Right lobe of liver (tissue), 6 donors: ENCODE data around the gene SAMD4A. TPM values are rescaled to one million over a fixed set of nuclear protein-coding genes. Genes with fewer than 3 reads are reported as not detected.

Experiments
- ATAC-seq, 4 donors: fragments of 200-7000 bp; cut with Tn5 transposase; one replicate each; pipeline ENCODE4 v1.9.1; 2020; ENCODE audit warnings: mild to moderate bottlenecking in 4 of 4, moderate library complexity in 4 of 4
- DNase-seq, 3 donors: peaks; one replicate each; pipeline ENCODE4 v3.0.0-alpha.2; 2020
- H3K27ac ChIP-seq, 3 donors: fragments of 200-600 bp; one replicate each; pipeline ENCODE4 v1.8.0; 2022
- H3K27me3 ChIP-seq, 2 donors: fragments of 200-600 bp; one replicate each; pipeline ENCODE4 v1.8.0; 2022
- H3K36me3 ChIP-seq, 4 donors: fragments of 200-600 bp; sonication (generic) in 1 of 4; one replicate each; pipeline versions ENCODE4 v1.5.1 to v1.8.0; 2017 to 2022; ENCODE audit warnings: control low read depth in 1 of 4
- H3K4me1 ChIP-seq, 4 donors: fragments of 200-600 bp; sonication (generic) in 1 of 4; one replicate each; pipeline versions ENCODE4 v1.5.1 to v1.8.0; 2017 to 2022; ENCODE audit warnings: control low read depth in 1 of 4
- H3K4me3 ChIP-seq, 3 donors: fragments of 200-600 bp; one replicate each; pipeline ENCODE4 v1.8.0; 2022
- H3K9me3 ChIP-seq, 4 donors: fragments of 200-600 bp; sonication (generic) in 1 of 4; one replicate each; pipeline versions ENCODE4 v1.5.1 to v1.8.0; 2017 to 2022; ENCODE audit warnings: control low read depth in 1 of 4
- POLR2A ChIP-seq: fragments of 450-650 bp; IDR thresholded peaks from one replicate; pipeline ENCODE4 v1.6.1; 2017; ENCODE audit warnings: antibody characterized with exemption, mild to moderate bottlenecking
- WGBS: methylation state at CpG from one replicate; pipeline ENCODE4 v1.1.6; 2018; ENCODE audit warnings: low coverage, low lambda C conversion rate; ENCODE audit not compliant: insufficient coverage; ENCODE audit errors: missing lambda C conversion rate; 5-methylcytosine and 5-hydroxymethylcytosine counted together
- intact Hi-C, 2 donors: fragments of 100-400 bp; cut with DNase I; formaldehyde crosslinking; loops; one replicate each; pipeline versions ENCODE4 v1.11.2 to v1.14.1; 2022
- total RNA-seq, 6 experiments: library from RNA; depleted of rRNA in 2 of 6; stranded (reverse); fragments of >200 nt in 2 of 6; fragmentation: NEBNext Ultra II Directional in 3 of 6; extraction: Animal tissue kit (Norgen Biotek cat#: 25700) in 3 of 6; gene quantifications; one replicate each; pipeline versions ENCODE4 v1.1.0 to v1.2.4, GENCODE V29; 2016 to 2023
- TF ChIP-seq, protein P1 (sequence below), 4 donors: fragments of 200-600 bp in 3 of 4; fragments of 450-650 bp in 1 of 4; IDR thresholded peaks; one replicate each; pipeline versions ENCODE4 v1.5.1 to v1.8.0; 2016 to 2022; ENCODE audit warnings: antibody characterized with exemption in 4 of 4, mild to moderate bottlenecking in 2 of 4
- donor health status: DM: no; HTN: yes; CAD: no.
- donor health status: DM: no; HTN: no; CAD: no.
- donor health status: DM: no; HTN: no; CAD: no.
- donor health status: DM: no; HTN: yes; CAD: no.
- donor health status: DM: no; HTN: yes; CAD: no.

SAMD4A gene
- total RNA-seq, 6 experiments from 2014 or later, result 16.7 to 31.9 (median 21.1) TPM

DNA sequence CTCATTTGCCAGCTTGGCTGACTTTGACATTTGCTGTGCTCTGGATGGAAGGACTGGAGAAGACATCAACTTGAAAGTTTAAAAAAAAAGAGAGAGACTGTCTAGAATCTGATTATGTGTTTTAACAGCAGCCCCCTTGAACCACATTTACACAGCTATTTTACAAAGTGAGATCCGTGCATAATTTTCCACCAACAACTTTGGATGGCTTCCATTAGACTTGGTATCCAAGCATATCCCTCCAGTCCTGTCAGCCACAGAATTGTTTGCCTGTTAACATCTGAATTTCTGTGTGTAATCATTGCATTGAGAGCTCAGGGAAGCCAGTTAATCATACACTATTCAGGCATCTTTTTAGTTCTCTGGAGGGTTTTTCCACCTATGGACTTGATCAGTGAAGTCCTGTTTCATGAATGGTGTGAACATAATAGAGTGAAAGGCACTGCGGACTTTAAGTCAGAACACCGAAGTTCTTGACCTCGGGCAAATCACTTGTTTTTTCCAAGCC is 93.7 kb downstream of the SAMD4A start:
- intact Hi-C loops, result no loop called here
- H3K4me1 ChIP-seq, result no peaks in the 10 kb centered on the region
- H3K27ac ChIP-seq, result no peak overlapping the region
- H3K9me3 ChIP-seq, result no peaks in the 10 kb centered on the region
- no peaks in the 10 kb centered on the region for H3K27me3 ChIP-seq
- 65% methylated on average over 4 of the region's 4 CpGs for WGBS
- no peaks in the 10 kb centered on the region for H3K36me3 ChIP-seq
- no peak for TF ChIP-seq POLR2A
- TF ChIP-seq, protein P1, sequence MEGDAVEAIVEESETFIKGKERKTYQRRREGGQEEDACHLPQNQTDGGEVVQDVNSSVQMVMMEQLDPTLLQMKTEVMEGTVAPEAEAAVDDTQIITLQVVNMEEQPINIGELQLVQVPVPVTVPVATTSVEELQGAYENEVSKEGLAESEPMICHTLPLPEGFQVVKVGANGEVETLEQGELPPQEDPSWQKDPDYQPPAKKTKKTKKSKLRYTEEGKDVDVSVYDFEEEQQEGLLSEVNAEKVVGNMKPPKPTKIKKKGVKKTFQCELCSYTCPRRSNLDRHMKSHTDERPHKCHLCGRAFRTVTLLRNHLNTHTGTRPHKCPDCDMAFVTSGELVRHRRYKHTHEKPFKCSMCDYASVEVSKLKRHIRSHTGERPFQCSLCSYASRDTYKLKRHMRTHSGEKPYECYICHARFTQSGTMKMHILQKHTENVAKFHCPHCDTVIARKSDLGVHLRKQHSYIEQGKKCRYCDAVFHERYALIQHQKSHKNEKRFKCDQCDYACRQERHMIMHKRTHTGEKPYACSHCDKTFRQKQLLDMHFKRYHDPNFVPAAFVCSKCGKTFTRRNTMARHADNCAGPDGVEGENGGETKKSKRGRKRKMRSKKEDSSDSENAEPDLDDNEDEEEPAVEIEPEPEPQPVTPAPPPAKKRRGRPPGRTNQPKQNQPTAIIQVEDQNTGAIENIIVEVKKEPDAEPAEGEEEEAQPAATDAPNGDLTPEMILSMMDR (IDR thresholded peaks at IDR 0.05), result no peak
- no peak for DNase-seq
- no peak for ATAC-seq
- no peak overlapping the region for H3K4me3 ChIP-seq

- no peaks in the 10 kb centered on the region for H3K27me3 ChIP-seq
- peak; percentile 53 to 75 (median 58) for ATAC-seq
- H3K27ac ChIP-seq, result no peak overlapping the region
- intact Hi-C loops, result no loop called here
- H3K4me1 ChIP-seq, result no peaks in the 10 kb centered on the region
- H3K36me3 ChIP-seq, result no peaks in the 10 kb centered on the region
- no peak for DNase-seq
- TF ChIP-seq, protein P1 (IDR thresholded peaks at IDR 0.05), result no peak
- TF ChIP-seq POLR2A, result no peak
- WGBS, result 61% methylated on average over 4 of the region's 7 CpGs
- H3K4me3 ChIP-seq, result no peak overlapping the region
- no peaks in the 10 kb centered on the region for H3K9me3 ChIP-seq
Measured at GRCh38 chr14:54662491-54663133, 95.7 kb downstream of the SAMD4A start.

DNA sequence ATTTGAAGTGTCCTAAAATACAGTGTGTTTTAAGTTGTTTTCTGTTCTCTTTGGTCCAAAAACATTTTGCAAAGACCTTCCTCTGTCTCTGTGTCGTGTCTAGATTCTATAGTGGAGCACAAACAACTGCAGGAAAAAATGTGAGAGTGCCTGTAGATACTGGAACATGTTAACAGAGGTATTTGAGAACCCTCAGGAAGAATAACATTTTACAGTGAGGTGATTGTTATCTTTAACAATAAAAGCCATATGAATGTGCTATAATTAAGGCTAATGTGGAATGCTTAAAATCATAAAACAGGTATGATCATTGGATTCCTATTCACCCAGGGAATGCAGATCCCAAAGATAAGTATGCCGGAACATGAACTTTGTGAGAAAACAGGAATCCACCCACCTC is 98.0 kb downstream of the SAMD4A start:
- intact Hi-C loops, result no loop called here
- H3K4me3 ChIP-seq, result no peak overlapping the region
- H3K9me3 ChIP-seq, result no peaks in the 10 kb centered on the region
- ATAC-seq, result no peak
- H3K36me3 ChIP-seq, result no peaks in the 10 kb centered on the region
- no peaks in the 10 kb centered on the region for H3K27me3 ChIP-seq
- H3K4me1 ChIP-seq, result no peaks in the 10 kb centered on the region
- WGBS, result 78% methylated on average over 2 of the region's 2 CpGs
- TF ChIP-seq POLR2A, result no peak
- TF ChIP-seq, protein P1 (IDR thresholded peaks at IDR 0.05), result no peak
- no peak overlapping the region for H3K27ac ChIP-seq
- DNase-seq, result no peak

- H3K4me3 ChIP-seq, result no peak overlapping the region
- H3K27ac ChIP-seq, result no peak overlapping the region
- H3K9me3 ChIP-seq, result no peaks in the 10 kb centered on the region
- H3K36me3 ChIP-seq, result no peaks in the 10 kb centered on the region
- no peak for DNase-seq
- intact Hi-C loops, result no loop called here
- WGBS, result no CpG with 5 or more reads among the region's 1 CpG
- no peak for ATAC-seq
- H3K4me1 ChIP-seq, result no peaks in the 10 kb centered on the region
- TF ChIP-seq, protein P1 (IDR thresholded peaks at IDR 0.05), result no peak
- no peak for TF ChIP-seq POLR2A
- H3K27me3 ChIP-seq, result no peaks in the 10 kb centered on the region
Measured at GRCh38 chr14:54665946-54666345, 99.0 kb downstream of the SAMD4A start.
